Left ventricle myocardium inferior (tissue), 1 donor: ENCODE results near the gene ITM2C. TPM values are rescaled to one million over a fixed set of nuclear protein-coding genes. Genes with fewer than 3 reads are reported as not detected.
A peak's percentile ranks its signal among the peaks of the same experiment; 100 is the strongest.

ENCODE experiments used
- DNase-seq: peaks from one replicate; pipeline ENCODE4 v3.0.0-alpha.2; 2020
- H3K27ac ChIP-seq: fragments of 200-600 bp; replicated peaks from 2 replicates; pipeline ENCODE4 v1.8.0; 2021
- H3K27me3 ChIP-seq: fragments of 200-600 bp; 2 replicates; pipeline ENCODE4 v1.8.0; 2021; ENCODE audit warnings: low read depth
- H3K36me3 ChIP-seq: fragments of 200-600 bp; 2 replicates; pipeline ENCODE4 v1.8.0; 2021
- H3K4me1 ChIP-seq: fragments of 200-600 bp; 2 replicates; pipeline ENCODE4 v1.8.0; 2021
- H3K4me3 ChIP-seq: fragments of 200-600 bp; 2 replicates; pipeline ENCODE4 v1.8.0; 2021; ENCODE audit warnings: mild to moderate bottlenecking, moderate library complexity
- H3K9me3 ChIP-seq: fragments of 200-600 bp; replicated peaks from 2 replicates; pipeline ENCODE4 v1.8.0; 2021
- intact Hi-C: fragments of 100-400 bp; cut with micrococcal nuclease; formaldehyde crosslinking; loops from one replicate; pipeline ENCODE4 v1.11.0; 2022
- total RNA-seq: library from RNA; stranded (reverse); fragmentation: NEBNext Ultra II Directional; extraction: Animal tissue kit (Norgen Biotek cat#: 25700); gene quantifications from one replicate; pipeline ENCODE4 v1.2.1, GENCODE V29; 2021
- TF ChIP-seq, protein P1 (sequence below): fragments of 200-600 bp; IDR thresholded peaks from 2 replicates; pipeline ENCODE4 v1.8.0; 2021; ENCODE audit warnings: antibody characterized with exemption, mild to moderate bottlenecking, borderline replicate concordance
- donor health status: DM: no; HTN: yes; CAD: no; lungs with severe emphysema.

The ITM2C gene
- total RNA-seq, 1 donor from 2014 or later = 25.5 TPM

GRCh38 chr2:230904856-230905447 lies 40.2 kb downstream of the ITM2C start:
- Histone ChIP-seq H3K4me3 (no peak overlapping the region), H3K27me3 (peaks cover 14% of the 10 kb centered on the region), H3K4me1 (peaks cover 11% of the 10 kb centered on the region), H3K36me3 (no peaks in the 10 kb centered on the region), H3K27ac (no peak overlapping the region), H3K9me3 (no peaks in the 10 kb centered on the region)
- no peak for DNase-seq
- TF ChIP-seq, protein P1, sequence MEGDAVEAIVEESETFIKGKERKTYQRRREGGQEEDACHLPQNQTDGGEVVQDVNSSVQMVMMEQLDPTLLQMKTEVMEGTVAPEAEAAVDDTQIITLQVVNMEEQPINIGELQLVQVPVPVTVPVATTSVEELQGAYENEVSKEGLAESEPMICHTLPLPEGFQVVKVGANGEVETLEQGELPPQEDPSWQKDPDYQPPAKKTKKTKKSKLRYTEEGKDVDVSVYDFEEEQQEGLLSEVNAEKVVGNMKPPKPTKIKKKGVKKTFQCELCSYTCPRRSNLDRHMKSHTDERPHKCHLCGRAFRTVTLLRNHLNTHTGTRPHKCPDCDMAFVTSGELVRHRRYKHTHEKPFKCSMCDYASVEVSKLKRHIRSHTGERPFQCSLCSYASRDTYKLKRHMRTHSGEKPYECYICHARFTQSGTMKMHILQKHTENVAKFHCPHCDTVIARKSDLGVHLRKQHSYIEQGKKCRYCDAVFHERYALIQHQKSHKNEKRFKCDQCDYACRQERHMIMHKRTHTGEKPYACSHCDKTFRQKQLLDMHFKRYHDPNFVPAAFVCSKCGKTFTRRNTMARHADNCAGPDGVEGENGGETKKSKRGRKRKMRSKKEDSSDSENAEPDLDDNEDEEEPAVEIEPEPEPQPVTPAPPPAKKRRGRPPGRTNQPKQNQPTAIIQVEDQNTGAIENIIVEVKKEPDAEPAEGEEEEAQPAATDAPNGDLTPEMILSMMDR = no peak
- intact Hi-C loops = loop anchor here (5.0 kb wide), 1 partner anchor 82 kb away; no protein-coding TSS in a partner anchor

- TF ChIP-seq, protein P1 = no peak
- H3K4me1 ChIP-seq = peaks cover 11% of the 10 kb centered on the region
- no peak overlapping the region for H3K27ac ChIP-seq
- intact Hi-C loops = no loop called here
- H3K36me3 ChIP-seq = no peaks in the 10 kb centered on the region
- DNase-seq = no peak
- peaks cover 11% of the 10 kb centered on the region for H3K27me3 ChIP-seq
- no peaks in the 10 kb centered on the region for H3K9me3 ChIP-seq
- no peak overlapping the region for H3K4me3 ChIP-seq
These were observed 41.0 kb downstream of the ITM2C start for GRCh38 chr2:230905448-230906421.

DNA sequence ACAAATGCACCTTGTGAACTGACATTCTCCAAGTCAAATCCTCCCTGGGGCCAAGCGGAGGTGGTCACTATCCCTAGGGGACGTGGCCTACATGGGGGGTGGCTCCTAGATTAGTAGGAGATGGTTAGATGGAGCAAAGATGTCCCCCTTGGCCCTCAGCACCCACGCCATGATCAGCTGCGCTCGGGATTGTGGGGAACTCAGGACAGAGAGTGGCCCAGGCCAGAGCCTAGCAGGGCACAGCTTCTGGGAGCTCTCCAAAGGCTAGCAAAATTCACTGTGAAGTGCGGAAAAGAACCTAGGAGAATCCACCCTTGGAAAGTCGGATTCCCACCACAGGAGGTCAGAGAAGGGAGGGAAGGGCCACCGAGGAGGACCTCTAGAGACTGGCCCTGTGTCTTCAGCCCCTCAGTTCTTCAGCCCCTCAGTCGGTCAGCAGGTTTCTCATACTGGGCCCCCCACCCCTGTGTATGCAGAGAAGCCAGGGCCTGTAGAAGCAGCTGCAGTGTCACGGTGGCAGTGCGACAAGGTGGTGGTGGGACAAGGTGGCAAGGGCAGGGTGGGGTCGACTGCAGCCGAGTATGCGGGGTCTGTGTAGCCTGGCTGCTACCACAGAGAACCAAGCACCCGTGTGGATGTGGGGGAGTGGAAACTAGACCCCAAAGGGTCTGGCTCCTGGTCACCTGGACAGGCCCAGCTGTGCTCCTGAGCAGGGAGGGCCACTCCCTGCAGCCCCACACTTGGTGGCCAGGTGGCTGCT lies 41.9 kb downstream of the ITM2C start:
- Histone ChIP-seq H3K36me3 (no peaks in the 10 kb centered on the region), H3K4me1 (peaks cover 11% of the 10 kb centered on the region), H3K27ac (no peak overlapping the region), H3K27me3 (peaks cover 1% of the 10 kb centered on the region), H3K4me3 (no peak overlapping the region), H3K9me3 (no peaks in the 10 kb centered on the region)
- no peak for DNase-seq
- TF ChIP-seq, protein P1 = no peak
- intact Hi-C loops = no loop called here

- peak overlapping the region; percentile 38 for H3K27ac ChIP-seq
- peaks cover 1% of the 10 kb centered on the region for H3K27me3 ChIP-seq
- intact Hi-C loops = no loop called here
- H3K4me3 ChIP-seq = peak overlapping the region; percentile 41
- no peak for DNase-seq
- peaks cover 11% of the 10 kb centered on the region for H3K4me1 ChIP-seq
- no peaks in the 10 kb centered on the region for H3K9me3 ChIP-seq
- H3K36me3 ChIP-seq = no peaks in the 10 kb centered on the region
- TF ChIP-seq, protein P1 = no peak
These were observed 42.8 kb downstream of the ITM2C start for GRCh38 chr2:230907361-230908091.
